OCI-M2 (cell line): ENCODE measurements around the gene IL20.
"Not testable (repeated sequence)": the region's sequence is repeated elsewhere in the genome, so short reads cannot be mapped to it uniquely, and the experiment has no call there.

ENCODE experiments used
- DNase-seq: peaks from one replicate; lab custom pipeline; 2025; ENCODE audit not compliant: unreplicated experiment; lab: John Stamatoyannopoulos, UW

Gene IL20

DNA sequence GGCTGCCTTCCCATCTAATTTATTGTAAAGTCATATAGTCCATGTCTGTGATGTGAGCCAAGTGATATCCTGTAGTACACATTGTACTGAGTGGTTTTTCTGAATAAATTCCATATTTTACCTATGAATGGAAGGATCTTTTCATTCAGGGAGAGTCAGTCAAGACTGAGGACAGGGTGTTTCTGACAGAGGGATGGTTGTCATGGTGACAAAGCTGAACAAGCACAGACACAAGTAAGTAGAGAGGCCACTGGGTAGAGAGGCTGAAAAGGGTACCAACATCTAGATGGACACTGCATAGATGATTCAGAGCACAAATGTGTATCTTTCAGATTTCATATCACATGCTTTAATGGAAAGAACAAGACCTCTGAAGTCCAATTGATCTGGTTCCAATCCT lies 22.6 kb upstream of the IL20 start:
- DNase-seq, result no peak

DNA sequence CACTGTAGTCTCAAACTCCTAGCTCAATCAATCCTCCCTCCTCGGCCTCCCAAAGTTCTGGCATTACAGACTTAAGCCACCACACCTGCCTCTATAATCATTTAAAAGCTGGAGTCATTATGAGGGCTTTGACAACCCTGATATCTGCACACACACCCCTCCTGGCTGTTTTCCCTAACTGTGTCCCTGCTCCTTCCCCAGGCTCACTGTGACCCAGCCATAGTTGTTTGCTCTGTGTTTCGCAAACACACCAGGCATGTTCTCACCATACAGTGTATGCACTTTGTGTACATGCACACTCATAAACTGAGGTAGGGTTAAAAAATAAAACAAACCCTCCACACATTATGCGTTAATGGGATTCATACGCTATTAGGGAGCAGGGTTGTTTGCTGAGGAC lies 21.8 kb upstream of the IL20 start:
- DNase-seq, result no peak

DNA sequence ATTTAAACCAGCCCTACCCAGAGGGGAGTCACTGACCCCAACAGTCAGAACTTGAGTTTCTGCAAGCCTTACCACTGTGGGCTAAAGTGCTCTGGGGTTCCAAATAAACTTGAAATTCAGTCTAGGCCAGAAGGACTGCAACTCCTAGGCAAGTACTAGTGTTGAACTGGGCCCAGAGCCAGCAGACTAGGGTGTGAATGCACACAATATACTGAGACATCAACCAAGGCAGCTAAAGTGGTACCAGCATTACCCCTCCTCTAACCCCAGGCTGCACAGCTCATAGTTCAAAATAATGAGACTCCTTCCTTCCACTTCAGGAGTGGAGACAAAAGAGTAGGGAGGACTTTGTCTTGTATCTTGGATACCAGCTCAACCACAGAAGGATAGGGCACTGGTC lies 18.9 kb upstream of the IL20 start:
- DNase-seq, result no peak

DNA sequence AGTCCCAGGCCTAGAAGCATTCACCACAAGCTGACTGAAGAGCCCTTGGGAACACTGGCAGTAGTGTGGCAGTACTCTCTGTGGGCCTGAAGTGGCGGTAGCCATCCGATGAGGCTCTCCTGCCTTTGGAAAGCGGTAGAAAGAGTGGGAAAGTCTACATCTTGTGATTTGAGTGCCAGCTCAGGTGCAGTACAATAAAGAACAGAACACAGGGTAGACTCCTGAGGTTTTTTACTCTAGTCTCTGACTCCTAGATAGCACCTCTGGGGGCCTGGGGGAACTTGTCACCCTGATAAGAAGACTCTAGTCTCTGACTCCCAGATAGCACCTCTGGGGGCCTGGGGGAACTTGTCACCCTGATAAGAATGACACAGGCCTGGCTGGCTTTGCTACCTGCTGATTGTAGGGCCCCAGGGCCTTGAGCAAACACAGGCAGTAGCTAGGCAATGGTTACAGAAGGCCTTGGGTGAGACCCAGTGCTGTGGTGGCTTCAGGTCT lies 18.0 kb upstream of the IL20 start:
- no peak for DNase-seq

DNA sequence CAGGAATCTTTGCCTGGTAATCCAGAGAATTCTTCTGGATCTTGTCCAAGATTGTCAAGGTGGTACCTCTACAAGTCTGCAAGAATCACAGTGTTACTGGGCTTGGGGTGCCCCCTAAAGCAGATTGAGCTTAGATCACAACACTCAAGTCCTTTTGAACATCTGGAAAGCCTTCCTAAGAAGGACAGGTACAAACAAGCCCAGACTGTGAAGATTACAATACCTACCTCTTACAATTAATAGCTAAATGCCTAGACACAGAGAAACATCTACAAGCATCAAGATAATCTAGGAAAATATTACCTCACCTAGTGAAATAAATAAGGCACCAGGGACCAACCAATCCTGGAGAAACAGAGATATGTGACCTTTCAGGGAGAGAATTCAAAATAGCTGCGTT lies 17.5 kb upstream of the IL20 start:
- DNase-seq, result no peak

DNA sequence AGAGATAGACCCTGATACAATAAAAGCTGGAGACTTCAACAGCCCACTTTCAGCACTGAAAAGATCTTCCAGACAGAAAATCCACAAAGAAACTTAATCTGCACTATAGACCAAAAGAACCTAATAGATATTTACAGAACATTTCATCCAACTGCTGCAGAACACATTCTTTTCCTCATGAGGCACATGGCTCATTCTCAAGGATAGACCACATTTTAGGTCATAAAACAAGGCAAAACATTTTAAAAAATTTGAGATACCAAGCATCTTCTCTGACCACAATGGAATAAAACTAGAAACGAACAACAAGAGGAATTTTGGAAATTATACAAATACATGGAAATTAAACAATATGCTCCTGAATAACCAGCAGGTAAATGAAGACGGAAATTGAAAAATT lies 15.0 kb upstream of the IL20 start:
- DNase-seq, result no peak

DNA sequence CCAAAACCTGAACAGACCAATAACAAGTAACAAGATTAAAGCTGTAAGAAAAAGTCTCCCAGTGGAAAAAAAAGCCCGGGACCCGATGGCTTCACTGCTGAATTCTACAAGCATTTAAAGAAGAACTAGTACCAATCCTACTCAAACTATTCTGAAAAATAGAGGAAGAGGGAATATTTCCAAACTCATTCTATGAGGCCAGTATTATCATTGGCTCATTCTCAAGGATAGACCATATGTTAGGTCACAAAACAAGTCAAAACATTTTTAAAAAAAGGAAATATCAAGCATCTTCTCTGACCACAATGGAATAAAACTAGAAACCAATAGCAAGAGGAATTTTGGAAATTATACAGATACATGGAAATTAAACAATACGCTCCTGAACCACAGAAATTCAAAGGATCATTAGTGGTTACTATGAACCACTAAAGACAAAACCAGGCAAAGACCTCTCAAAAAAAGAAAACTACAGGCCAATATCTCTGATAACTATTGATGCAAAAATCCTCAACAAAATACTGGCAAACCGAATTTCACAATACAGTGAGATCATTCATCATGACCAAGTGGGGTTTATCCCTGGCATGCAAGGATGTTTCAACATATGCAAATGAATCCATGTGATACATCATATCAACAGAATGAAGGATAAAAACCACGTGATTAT lies 13.9 kb upstream of the IL20 start:
- no peak for DNase-seq

DNA sequence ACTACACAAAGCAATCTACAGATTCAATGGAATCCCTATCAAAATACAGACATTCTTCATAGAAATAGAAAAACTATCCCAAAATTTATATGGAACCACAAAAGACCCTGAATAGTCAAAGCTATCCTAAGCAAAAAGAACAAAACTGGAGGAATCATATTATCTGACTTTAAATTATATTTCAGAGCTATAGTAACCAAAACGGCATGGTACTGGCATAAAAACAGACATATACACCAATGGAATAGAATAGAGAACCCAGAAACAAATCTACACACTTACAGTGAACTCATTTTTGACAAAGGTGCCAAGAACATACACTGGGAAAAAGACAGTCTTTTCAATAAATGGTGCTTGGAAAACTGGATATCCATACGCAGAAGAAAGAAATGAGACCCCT lies 12.8 kb upstream of the IL20 start:
- not testable (repeated sequence) for DNase-seq

DNA sequence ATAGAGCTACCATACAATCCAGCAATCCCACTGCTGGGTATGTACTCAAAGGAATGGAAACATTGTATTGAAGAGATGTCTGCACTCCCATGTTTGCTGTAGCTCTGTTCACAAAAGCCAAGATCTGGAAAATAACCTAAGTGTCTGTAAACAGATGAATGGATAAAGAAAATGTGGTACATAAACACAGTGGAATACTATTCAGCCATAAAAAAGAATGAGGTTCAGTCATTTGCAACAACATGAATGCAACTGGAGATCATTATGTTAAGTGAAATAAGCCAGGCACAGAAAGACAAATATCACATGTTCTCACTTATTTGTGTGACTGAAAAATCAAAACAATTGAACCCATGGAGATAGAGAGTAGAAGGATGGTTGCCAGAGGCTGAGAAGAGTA lies 11.7 kb upstream of the IL20 start:
- not testable (repeated sequence) for DNase-seq

DNA sequence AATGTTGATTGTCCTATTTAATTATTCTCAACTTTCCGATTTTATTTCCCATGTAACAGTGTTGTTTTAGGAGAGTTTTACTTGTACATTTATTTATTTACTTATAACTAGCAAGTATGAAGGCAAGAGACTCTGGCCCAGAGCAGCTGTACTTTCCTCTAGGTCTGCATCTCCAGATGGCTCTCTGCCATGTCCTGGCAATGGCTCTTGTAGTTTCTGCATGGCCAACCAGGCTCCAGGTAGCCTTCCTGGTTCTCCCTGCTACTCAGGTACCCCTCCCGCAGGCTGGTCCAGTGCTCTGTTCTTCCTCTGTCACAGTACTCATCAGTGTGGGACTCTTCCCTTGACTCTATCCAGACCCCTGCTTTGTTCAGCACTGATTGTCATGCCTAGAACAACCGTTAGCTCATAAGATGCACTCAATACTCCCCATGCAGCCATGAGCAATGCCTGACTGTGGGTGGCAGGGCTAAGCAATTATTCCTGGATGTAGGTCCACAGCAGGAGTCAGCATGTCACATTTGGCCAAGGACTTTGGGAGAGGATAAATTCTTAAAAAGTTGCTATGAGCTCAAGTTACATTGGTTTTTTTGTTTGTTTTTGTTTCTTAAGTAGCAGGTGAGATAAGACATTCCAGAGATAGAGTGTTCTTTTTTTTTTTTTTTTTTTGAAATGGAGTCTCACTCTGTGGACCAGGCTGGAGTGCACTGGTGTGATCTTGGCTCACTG lies 10.9 kb upstream of the IL20 start:
- no peak for DNase-seq

DNA sequence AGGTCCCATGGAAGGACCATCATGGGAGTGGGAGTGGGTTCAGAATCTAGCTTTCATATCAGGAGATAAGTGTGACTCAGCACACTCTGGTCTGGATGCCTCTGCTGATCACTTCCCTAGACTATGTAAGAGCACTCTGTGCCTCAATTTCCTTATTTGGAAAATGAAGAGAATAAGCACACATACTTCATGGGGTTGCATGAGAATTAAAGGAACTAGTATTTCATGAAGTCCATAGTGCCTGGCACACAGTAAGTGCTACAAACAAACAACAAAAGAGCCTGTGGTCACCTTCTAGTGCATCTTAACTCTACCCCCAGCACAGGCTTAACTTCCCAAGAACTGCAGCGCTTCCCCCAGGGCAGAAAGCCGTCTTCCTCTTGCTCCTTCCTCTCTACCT lies 9.6 kb upstream of the IL20 start:
- no peak for DNase-seq

DNA sequence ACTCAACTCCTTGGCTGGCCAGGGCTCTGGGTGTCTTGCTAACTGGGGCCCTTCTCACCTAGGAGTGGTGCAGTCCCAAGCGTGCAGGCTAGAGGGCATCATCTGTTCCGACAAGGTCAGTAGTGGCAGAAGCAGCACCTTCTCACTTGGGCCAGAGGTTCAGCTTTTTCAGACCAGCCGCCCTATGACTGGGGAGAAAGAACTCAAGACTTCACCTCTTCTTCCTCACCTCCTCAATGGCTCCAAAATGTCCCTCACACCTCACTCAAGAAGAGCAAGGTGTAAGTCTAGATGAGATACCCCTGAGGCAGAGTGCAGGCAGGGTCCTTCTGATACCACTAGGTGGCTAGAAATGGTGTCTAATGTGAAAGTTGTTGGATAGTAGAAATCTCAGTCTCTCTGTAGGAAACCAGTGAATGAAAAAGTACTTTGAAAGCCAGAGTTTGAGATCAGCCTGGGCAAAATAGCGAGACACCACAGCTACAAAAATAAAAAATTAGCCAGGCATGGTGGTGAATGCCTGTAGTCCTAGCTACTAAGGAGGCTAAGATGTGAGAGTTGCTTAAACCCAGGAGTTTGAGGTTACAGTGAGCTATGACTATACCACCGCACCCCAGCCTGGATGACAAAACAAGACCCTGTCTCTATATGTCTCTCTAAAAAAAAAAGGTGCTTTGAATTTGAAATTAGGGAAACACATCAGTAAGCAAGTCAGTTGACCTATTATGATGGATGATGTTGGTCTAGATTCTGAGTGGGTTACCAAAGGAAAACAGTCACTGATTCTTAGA lies 8.6 kb upstream of the IL20 start:
- no peak for DNase-seq

DNA sequence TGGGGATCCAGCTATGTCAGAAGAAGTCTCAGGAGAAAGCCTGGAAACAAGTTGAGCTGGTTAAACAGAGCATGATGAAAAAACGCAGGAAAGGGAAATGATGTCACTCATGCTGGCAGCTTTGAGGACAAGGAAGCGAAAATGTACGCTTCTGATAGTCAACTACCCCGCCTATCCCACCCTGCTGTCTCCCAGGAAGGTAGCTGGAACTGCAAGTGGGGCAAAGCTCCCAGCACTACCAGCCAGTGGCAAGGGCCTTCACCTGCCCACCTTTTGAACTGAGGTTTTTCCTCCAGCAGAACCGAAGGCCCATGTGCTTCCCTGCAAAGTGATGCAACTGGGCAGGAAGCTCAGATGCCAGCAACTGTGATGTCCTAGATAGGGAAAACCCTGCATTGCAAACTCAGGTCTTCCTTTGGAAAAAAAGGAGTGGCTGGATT lies 6.3 kb upstream of the IL20 start:
- no peak for DNase-seq

DNA sequence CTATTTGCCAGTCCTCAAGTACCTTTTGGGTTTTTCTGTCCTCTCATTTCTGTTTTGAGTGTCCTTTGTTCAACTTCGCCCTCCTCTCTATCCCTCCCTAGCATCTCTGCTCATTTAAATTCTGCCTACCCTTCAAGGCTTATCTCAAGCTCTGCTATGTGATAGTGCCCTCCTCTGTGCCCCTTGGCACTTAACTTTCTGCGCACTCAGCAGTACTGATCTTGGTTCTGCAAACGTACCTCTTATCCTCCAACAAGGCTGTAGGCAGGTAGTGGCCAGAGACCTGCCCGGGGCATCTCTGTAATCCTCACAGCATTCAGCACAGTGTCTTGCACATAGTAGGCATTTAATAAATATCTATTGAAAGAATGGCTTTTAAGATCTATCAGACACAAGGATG lies 5.3 kb upstream of the IL20 start:
- DNase-seq, result no peak

DNA sequence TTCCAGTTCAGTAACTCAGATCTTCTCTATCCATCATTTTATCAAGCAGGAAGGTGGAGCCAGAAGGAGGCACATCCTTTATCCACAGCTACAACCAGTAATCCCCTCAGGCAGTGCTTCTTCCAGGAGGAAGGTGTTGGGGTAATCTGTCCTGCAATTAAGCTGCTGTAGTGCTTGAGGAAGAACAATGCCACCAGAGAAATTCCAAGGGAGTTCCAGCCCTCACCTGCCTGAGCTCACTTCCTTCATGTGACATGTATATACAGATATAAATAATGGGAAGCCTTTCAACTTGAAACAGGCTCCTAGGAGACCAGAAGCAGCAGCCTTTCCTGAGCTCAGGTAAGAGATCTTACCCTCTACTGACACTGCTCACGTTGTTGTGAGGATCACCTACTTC lies 2.2 kb upstream of the IL20 start:
- DNase-seq, result no peak

DNA sequence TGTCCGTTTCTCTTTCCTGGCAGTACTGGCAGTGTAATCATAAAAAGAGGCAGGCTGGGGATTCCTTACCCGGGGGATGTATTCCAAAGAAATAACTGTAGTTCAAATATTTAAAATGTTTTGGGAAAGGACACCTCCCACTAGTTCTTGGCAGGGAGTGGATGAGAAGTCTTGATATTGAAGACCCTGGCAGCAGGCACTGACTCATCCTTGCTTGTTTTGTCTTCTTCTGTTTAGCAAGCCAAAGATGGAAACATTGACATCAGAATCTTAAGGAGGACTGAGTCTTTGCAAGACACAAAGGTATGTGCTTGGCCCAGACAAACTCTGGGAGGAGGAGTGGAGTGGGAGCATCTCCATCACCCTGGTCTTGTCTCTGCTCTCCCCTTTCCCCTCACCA lies 639 bp downstream of the IL20 start:
- no peak for DNase-seq

DNA sequence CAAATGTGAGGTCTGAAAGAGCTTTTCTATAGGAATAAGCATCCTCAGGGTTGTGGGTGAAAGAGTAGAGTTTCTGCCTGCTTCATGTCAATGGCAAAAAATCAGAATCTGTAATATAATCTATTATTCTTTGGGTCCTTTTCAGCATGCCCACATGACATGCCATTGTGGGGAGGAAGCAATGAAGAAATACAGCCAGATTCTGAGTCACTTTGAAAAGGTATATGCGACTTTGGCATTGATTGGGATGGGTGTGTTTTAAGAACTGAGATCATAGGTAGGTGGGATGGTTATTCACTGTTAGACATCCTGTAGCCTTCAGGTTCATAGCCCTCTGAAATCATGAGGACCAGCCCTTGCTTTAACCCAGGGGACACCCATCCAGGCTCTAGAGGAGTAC lies 1.8 kb downstream of the IL20 start:
- DNase-seq, result no peak

DNA sequence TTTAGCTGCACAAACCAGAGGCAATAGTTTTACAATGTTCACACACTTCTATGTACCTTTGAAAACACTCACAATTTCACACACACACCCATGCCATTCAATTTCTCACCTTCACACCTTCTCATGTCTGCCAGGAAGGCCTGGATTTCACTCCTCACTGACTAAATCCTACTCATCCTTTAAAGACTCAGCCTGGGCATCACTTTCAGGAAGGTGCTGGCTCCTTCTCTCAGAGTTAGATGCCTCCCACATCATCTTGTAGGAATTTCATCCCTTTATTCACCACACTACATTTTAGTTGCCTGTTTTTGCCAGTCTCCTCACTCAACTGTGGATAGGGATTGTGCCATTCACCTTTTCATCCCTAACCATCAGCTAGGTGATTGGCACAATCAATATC lies 2.3 kb downstream of the IL20 start:
- DNase-seq, result no peak

DNA sequence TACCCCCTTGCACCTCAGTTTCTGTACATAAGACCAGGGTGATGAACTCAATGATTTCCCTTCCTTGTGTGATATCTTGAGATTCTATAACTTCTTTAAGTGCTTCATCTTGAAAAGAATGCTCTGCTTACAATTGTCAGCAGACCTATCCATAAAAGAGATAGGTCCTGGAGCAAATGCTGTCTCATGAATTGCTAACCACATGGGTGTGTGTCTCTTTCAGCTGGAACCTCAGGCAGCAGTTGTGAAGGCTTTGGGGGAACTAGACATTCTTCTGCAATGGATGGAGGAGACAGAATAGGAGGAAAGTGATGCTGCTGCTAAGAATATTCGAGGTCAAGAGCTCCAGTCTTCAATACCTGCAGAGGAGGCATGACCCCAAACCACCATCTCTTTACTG lies 2.8 kb downstream of the IL20 start:
- DNase-seq, result no peak

DNA sequence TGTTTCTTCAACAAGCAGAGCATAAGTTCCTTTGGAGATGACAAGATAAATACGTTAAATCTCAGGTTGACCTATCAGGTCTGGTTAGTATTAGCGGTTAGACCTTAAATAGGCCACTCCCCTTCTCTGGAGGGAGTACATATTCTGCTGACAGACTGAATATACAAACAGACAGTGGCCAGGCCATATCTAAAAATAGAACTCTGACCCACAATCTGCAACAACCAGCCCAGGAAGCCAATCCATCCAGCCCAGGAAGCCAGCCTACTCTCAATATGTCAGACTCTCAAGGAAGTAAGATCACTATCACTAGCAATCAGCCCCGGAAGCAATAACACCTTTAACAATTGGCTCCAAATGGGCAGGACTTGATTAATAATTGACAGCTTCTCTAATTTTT lies 6.7 kb downstream of the IL20 start:
- no peak for DNase-seq

DNA sequence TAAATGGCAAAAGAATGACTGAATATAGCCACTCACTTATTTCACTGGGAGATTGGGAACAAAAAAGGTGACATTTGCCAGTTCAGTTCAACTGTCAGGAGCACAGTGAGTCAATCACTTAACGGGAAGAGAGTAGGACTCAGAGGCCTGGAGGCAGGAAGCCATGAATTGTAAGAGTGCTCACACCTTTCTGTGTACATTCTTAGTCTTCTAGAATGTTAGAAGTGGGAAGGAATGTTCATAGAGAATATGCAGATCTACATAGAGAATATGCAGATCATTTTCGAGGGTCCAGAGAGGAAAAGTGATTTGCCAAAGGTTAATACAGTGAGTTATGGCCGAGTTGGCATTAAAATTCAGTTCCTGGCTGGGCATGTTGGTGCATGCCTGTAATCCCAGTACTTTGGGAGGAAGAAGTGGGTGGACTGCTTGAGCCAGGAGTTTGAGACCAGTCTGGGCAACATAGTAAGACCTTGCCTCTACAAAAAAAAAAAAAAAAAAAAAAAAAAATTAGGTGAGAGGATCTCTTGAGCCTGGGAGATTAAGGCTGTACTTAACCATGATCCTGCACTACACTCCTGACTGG lies 8.3 kb downstream of the IL20 start:
- no peak for DNase-seq
